Trophoblast cell (in vitro differentiated cells and primary cell): ENCODE measurements around the gene MGST3.

Experiments
- DNase-seq, 2 donors: peaks; one replicate each; pipeline ENCODE4 v3.0.0-alpha.2; 2016
- H2AFZ ChIP-seq: 2 replicates; pipeline ENCODE4 v1.6.1; 2013; ENCODE audit warnings: low read length, moderate library complexity, mild to moderate bottlenecking; ENCODE audit not compliant: insufficient read depth, poor library complexity
- H2AK5ac ChIP-seq: 2 replicates; pipeline ENCODE4 v1.6.1; 2013; ENCODE audit warnings: mild to moderate bottlenecking, low read length
- H2BK120ac ChIP-seq: 2 replicates; pipeline ENCODE4 v1.6.1; 2013; ENCODE audit warnings: low read length, mild to moderate bottlenecking, moderate library complexity; ENCODE audit not compliant: insufficient read depth, poor library complexity
- H2BK12ac ChIP-seq: 2 replicates; pipeline ENCODE4 v1.6.1; 2013; ENCODE audit warnings: mild to moderate bottlenecking, low read length, moderate library complexity
- H2BK5ac ChIP-seq: 2 replicates; pipeline ENCODE4 v1.6.1; 2013; ENCODE audit warnings: low read length, low read depth, moderate library complexity, mild to moderate bottlenecking; ENCODE audit not compliant: poor library complexity
- H3K14ac ChIP-seq: 2 replicates; pipeline ENCODE4 v1.6.1; 2013; ENCODE audit warnings: mild to moderate bottlenecking, low read length
- H3K18ac ChIP-seq: 2 replicates; pipeline ENCODE4 v1.6.1; 2013; ENCODE audit warnings: mild to moderate bottlenecking, low read length
- H3K23ac ChIP-seq: 2 replicates; pipeline ENCODE4 v1.6.1; 2013; ENCODE audit warnings: low read length
- H3K27ac ChIP-seq: 2 replicates; pipeline ENCODE4 v1.5.1; 2013; ENCODE audit warnings: low read depth, mild to moderate bottlenecking, inconsistent platforms, low read length, moderate library complexity
- H3K27me3 ChIP-seq: 2 replicates; pipeline ENCODE4 v1.6.1; 2013; ENCODE audit warnings: inconsistent platforms, mild to moderate bottlenecking, low read length, moderate library complexity; ENCODE audit not compliant: insufficient read depth
- H3K36me3 ChIP-seq, 2 experiments: 1 replicate in 1 of 2; 2 replicates in 1 of 2; pipeline ENCODE4 v1.6.1; 2013; ENCODE audit warnings: low read length in 2 of 2, mild to moderate bottlenecking in 2 of 2, moderate library complexity in 1 of 2; ENCODE audit not compliant: insufficient read depth in 2 of 2, control insufficient read depth in 1 of 2
- H3K4ac ChIP-seq: 2 replicates; pipeline ENCODE4 v1.6.1; 2013; ENCODE audit warnings: low read depth, mild to moderate bottlenecking, low read length, moderate library complexity
- H3K4me1 ChIP-seq, 2 experiments: 1 replicate in 1 of 2; 2 replicates in 1 of 2; pipeline ENCODE4 v1.6.1; 2013; ENCODE audit warnings: low read length in 2 of 2, mild to moderate bottlenecking in 2 of 2, moderate library complexity in 1 of 2; ENCODE audit not compliant: insufficient read depth in 2 of 2, control insufficient read depth in 1 of 2
- H3K4me2 ChIP-seq: 2 replicates; pipeline ENCODE4 v1.6.1; 2013; ENCODE audit warnings: inconsistent platforms, mild to moderate bottlenecking, low read length, moderate library complexity
- H3K4me3 ChIP-seq: 2 replicates; pipeline ENCODE4 v1.5.1; 2013; ENCODE audit warnings: mild to moderate bottlenecking, low read depth, low read length, inconsistent platforms
- H3K79me1 ChIP-seq: one replicate; pipeline ENCODE4 v1.6.1; 2013; ENCODE audit warnings: low read length
- H3K79me2 ChIP-seq: 2 replicates; pipeline ENCODE4 v1.6.1; 2013; ENCODE audit warnings: low read length, mild to moderate bottlenecking; ENCODE audit not compliant: control insufficient read depth, insufficient read depth, poor library complexity
- H3K9ac ChIP-seq: 2 replicates; pipeline ENCODE4 v1.6.1; 2013; ENCODE audit warnings: mild to moderate bottlenecking, low read length
- H3K9me3 ChIP-seq: 2 replicates; pipeline ENCODE4 v1.6.1; 2013; ENCODE audit warnings: low read depth, mild to moderate bottlenecking, control low read depth, inconsistent platforms, low read length; ENCODE audit not compliant: insufficient read depth
- H4K12ac ChIP-seq: 2 replicates; pipeline ENCODE4 v1.6.1; 2013; ENCODE audit warnings: low read depth, mild to moderate bottlenecking, low read length, moderate library complexity
- H4K8ac ChIP-seq: 2 replicates; pipeline ENCODE4 v1.6.1; 2013; ENCODE audit warnings: low read depth, mild to moderate bottlenecking, low read length, moderate library complexity
- H4K91ac ChIP-seq: one replicate; pipeline ENCODE4 v1.6.1; 2013; ENCODE audit warnings: low read depth, mild to moderate bottlenecking, low read length, moderate library complexity
- WGBS: extraction: QIAGEN DNeasy Blood & Tissue Kit; methylation state at CpG from one replicate; pipeline ENCODE4 v1.1.7; 2013; ENCODE audit warnings: missing lambda C conversion rate; ENCODE audit not compliant: insufficient read length, insufficient coverage; ENCODE audit errors: extremely low coverage; 5-methylcytosine and 5-hydroxymethylcytosine counted together

The MGST3 gene

GRCh38 chr1:165632491-165632890, 1.5 kb downstream of the MGST3 start:
- Histone ChIP-seq H3K23ac (no peak overlapping the region), H4K8ac (no peak overlapping the region), H2BK5ac (no peak overlapping the region), H2AFZ (no peak overlapping the region), H3K79me1 (peaks cover 14% of the 10 kb centered on the region), H2AK5ac (no peak overlapping the region), H3K4me2 (peak overlapping the region; percentile 78), H3K79me2 (peaks cover 10% of the 10 kb centered on the region), H3K36me3 (no peaks in the 10 kb centered on the region), H3K27me3 (no peaks in the 10 kb centered on the region), H3K9me3 (no peaks in the 10 kb centered on the region), H3K14ac (no peak overlapping the region), H3K27ac (no peak overlapping the region), H3K18ac (no peak overlapping the region), H3K4ac (no peak overlapping the region), H2BK120ac (no peak overlapping the region), H3K9ac (no peak overlapping the region), H4K91ac (no peak overlapping the region), H3K4me1 (peaks cover 0 to 2% of the 10 kb centered on the region in 2 experiments), H2BK12ac (no peak overlapping the region), H3K4me3 (no peak overlapping the region), H4K12ac (no peak overlapping the region)
- no CpG with 5 or more reads among the region's 7 CpGs for WGBS
- DNase-seq, result no peak

DNA sequence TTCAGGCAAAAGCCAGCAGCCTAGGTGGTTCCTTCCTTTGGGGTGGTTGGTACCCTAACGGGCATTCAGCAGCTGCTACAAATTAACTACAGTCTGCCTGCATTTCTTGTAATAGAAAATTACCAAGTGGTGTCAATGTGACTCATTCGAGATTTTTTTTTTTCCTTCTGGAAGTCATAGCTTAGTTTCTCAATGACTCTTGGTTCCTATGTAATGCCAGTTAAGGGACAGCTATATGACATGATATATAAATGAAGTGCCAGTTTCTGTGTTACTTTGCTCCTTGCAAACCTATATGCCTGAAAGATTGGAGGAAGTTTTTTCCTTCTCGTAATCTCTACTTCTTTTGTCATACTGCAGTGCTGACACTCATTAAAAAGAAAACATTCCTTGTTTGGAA, 2.6 kb downstream of the MGST3 start:
- H3K27ac ChIP-seq, result no peak overlapping the region
- no peak overlapping the region for H2AFZ ChIP-seq
- peaks cover 16% of the 10 kb centered on the region for H3K79me1 ChIP-seq
- H4K12ac ChIP-seq, result no peak overlapping the region
- no peak overlapping the region for H3K4me2 ChIP-seq
- H4K91ac ChIP-seq, result no peak overlapping the region
- H2BK12ac ChIP-seq, result no peak overlapping the region
- H3K4me1 ChIP-seq, result peaks cover 3 to 10% of the 10 kb centered on the region in 2 experiments
- peak in 1 of 2 donors; percentile 73 for DNase-seq
- H2BK120ac ChIP-seq, result no peak overlapping the region
- no peak overlapping the region for H3K14ac ChIP-seq
- H3K4ac ChIP-seq, result peak overlapping the region; percentile 47
- WGBS, result no CpG with 5 or more reads among the region's 3 CpGs
- no peaks in the 10 kb centered on the region for H3K36me3 ChIP-seq
- no peak overlapping the region for H3K4me3 ChIP-seq
- no peak overlapping the region for H2AK5ac ChIP-seq
- H3K79me2 ChIP-seq, result peaks cover 10% of the 10 kb centered on the region
- H3K23ac ChIP-seq, result no peak overlapping the region
- no peak overlapping the region for H3K9ac ChIP-seq
- H3K9me3 ChIP-seq, result no peaks in the 10 kb centered on the region
- no peak overlapping the region for H2BK5ac ChIP-seq
- H3K27me3 ChIP-seq, result no peaks in the 10 kb centered on the region
- no peak overlapping the region for H4K8ac ChIP-seq
- H3K18ac ChIP-seq, result no peak overlapping the region

DNA sequence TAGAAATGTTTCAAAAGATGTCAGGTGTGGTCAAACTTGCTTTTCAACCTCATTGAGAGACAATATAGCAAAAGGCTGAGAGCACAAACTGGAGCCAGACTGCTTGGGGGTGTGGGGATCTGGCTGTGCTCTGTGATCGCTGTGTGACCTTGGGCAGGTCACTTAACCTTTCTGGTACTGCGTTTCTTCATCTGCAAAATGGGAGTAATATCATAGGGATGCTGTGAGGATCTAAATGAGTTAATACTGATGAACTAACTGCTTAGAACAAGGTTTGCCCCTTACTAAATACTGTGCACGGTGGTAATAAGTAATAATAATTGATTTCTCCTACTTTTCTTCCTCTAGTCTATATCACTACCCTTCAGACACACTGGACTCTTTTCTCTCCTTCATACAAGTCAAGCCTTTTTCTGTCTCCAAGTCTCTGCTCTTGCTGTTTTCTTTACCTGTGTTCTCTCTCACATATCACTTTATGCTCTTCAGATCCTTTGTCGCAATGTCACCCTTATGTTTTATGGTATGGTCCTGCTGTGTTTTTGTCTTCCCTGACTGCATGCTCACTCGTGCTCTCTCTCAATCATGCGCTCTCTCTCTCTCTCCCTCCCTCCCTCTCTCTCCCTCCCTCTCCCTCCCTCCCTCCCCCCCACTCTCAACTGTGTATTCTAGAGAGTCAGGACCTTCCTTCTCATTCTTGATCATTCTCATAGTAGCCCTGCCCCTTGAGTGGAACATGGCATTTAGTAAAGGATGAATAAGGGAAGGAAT, 3.3 kb downstream of the MGST3 start:
- Histone ChIP-seq H2BK120ac (no peak overlapping the region), H3K4me2 (no peak overlapping the region), H4K12ac (no peak overlapping the region), H3K14ac (no peak overlapping the region), H4K91ac (no peak overlapping the region), H4K8ac (no peak overlapping the region), H3K79me2 (peaks cover 11% of the 10 kb centered on the region), H3K23ac (no peak overlapping the region), H2BK5ac (no peak overlapping the region), H3K79me1 (peaks cover 16% of the 10 kb centered on the region), H3K27me3 (no peaks in the 10 kb centered on the region), H3K4me1 (peaks cover 3 to 10% of the 10 kb centered on the region in 2 experiments), H3K36me3 (peaks cover 2 to 3% of the 10 kb centered on the region in 2 experiments), H3K9me3 (no peaks in the 10 kb centered on the region), H3K4ac (peak overlapping the region; percentile 19), H3K18ac (no peak overlapping the region), H3K9ac (no peak overlapping the region), H3K4me3 (no peak overlapping the region), H2AFZ (no peak overlapping the region), H2AK5ac (no peak overlapping the region), H2BK12ac (no peak overlapping the region), H3K27ac (no peak overlapping the region)
- WGBS, result no CpG with 5 or more reads among the region's 6 CpGs
- peak in 1 of 2 donors; percentile 30 for DNase-seq

DNA sequence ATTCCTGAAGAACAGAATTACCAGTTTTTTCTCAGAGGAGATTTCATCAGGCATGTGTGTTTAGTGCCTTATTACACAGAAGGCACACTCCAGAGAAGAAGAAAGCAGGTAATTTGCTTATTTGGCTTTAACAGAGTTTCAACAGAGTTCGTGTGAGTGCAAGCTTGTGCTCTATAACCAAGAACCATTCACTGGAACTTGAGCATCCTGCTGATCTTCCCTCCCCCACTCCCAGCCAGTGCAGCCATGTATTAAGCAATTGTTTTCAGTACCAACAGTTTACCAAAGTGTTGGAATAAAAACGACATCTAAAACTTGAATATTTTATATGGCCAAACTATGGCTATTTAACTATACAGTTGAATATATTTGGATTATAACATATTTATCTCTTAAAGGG, 4.3 kb downstream of the MGST3 start:
- Histone ChIP-seq H2AK5ac (no peak overlapping the region), H2AFZ (no peak overlapping the region), H3K27ac (no peak overlapping the region), H3K27me3 (no peaks in the 10 kb centered on the region), H3K4me2 (no peak overlapping the region), H3K4me3 (no peak overlapping the region), H3K18ac (no peak overlapping the region), H4K91ac (no peak overlapping the region), H3K14ac (no peak overlapping the region), H3K9ac (no peak overlapping the region), H3K4me1 (peaks cover 3 to 10% of the 10 kb centered on the region in 2 experiments), H3K23ac (no peak overlapping the region), H3K9me3 (no peaks in the 10 kb centered on the region), H3K79me2 (peaks cover 11% of the 10 kb centered on the region), H4K8ac (no peak overlapping the region), H3K79me1 (peaks cover 16% of the 10 kb centered on the region), H2BK5ac (no peak overlapping the region), H3K36me3 (peaks cover 2 to 3% of the 10 kb centered on the region in 2 experiments), H4K12ac (no peak overlapping the region), H2BK12ac (no peak overlapping the region), H3K4ac (peak overlapping the region; percentile 12), H2BK120ac (no peak overlapping the region)
- DNase-seq, result no peak
- whole genome bisulfite sequencing, result no CpG with 5 or more reads among the region's 2 CpGs
